Endothelial cell of umbilical vein (primary cell): Measurements from ENCODE around the gene CA5A. TPM values are rescaled to one million over a fixed set of nuclear protein-coding genes. Genes with fewer than 3 reads are reported as not detected.
A peak's percentile ranks its signal among the peaks of the same experiment; 100 is the strongest.

Experiments
- BruUV-seq: library from RNA; stranded (reverse); fragments of 400-500 nt; replicated peaks from 2 replicates; lab custom pipeline; 2021; lab: Mats Ljungman, UMichigan
- CTCF ChIA-PET: fragments of 300-600, 350-600 bp; sonication (Branson Sonifier 250); formaldehyde crosslinking; loops from one replicate; lab custom pipeline; 2021; ENCODE audit warnings: antibody characterized with exemption, inconsistent platforms; lab: Charles Lee
- POLR2A ChIA-PET: fragments of 300-600, 350-600 bp; sonication (Branson Sonifier 250); formaldehyde crosslinking; loops from one replicate; lab custom pipeline; 2021; ENCODE audit warnings: antibody characterized with exemption, inconsistent platforms; lab: Charles Lee
- DNase-seq: peaks from one replicate; pipeline ENCODE4 v3.0.0-alpha.2; 2011; ENCODE audit warnings: low read depth, low spot score
- FAIRE-seq: peaks from 2 replicates; lab custom pipeline; 2011; peaks lifted over from hg19 to GRCh38; lab: Jason Lieb, UNC
- H2AFZ ChIP-seq: 2 replicates; pipeline ENCODE4 v1.6.0; 2012; ENCODE audit warnings: low read depth, low read length, control low read depth, inconsistent platforms
- H3K27ac ChIP-seq: 2 replicates; pipeline ENCODE4 v1.5.1; 2011; ENCODE audit warnings: low read depth, mild to moderate bottlenecking, control low read depth, low read length, moderate library complexity; ENCODE audit not compliant: insufficient read depth
- H3K27me3 ChIP-seq, 2 experiments: 2 replicates each; pipeline versions ENCODE4 v1.6.0 to v1.6.1; 2011; ENCODE audit warnings: low read length in 2 of 2, mixed read lengths in 1 of 2; ENCODE audit not compliant: control insufficient read depth in 2 of 2, insufficient read depth in 2 of 2
- H3K36me3 ChIP-seq, 2 experiments: 2 replicates in 1 of 2; 3 replicates in 1 of 2; pipeline ENCODE4 v1.5.1; 2011; ENCODE audit warnings: low read length in 2 of 2, mild to moderate bottlenecking in 1 of 2, moderate library complexity in 1 of 2; ENCODE audit not compliant: control insufficient read depth in 2 of 2, insufficient read depth in 2 of 2; ENCODE audit errors: extremely low read depth in 1 of 2
- H3K4me1 ChIP-seq: 3 replicates; pipeline ENCODE4 v1.5.1; 2011; ENCODE audit warnings: mild to moderate bottlenecking, low read length; ENCODE audit not compliant: control insufficient read depth, insufficient read depth; ENCODE audit errors: extremely low read depth
- H3K4me2 ChIP-seq: 2 replicates; pipeline ENCODE4 v1.6.1; 2011; ENCODE audit warnings: low read length, control low read depth, mixed read lengths; ENCODE audit not compliant: insufficient read depth
- H3K4me3 ChIP-seq, 3 experiments: fragments of 200-600 bp in 1 of 3; sonication (generic), shearing (Covaris generic) in 1 of 3; replicated peaks in 1 of 3; 2 replicates each; pipeline ENCODE4 v1.5.1; 2011 to 2016; ENCODE audit warnings: control low read depth in 3 of 3, low read length in 3 of 3, mild to moderate bottlenecking in 2 of 3, inconsistent platforms in 1 of 3, low read depth in 1 of 3, moderate library complexity in 1 of 3; ENCODE audit not compliant: insufficient read depth in 1 of 3
- H3K79me2 ChIP-seq: 2 replicates; pipeline ENCODE4 v1.6.0; 2012; ENCODE audit warnings: low read length, inconsistent platforms; ENCODE audit not compliant: control insufficient read depth, insufficient read depth
- H3K9ac ChIP-seq: replicated peaks from 2 replicates; pipeline ENCODE3; 2011; ENCODE audit warnings: low read length, control low read depth; ENCODE audit not compliant: insufficient read depth; ENCODE audit errors: extremely low read depth
- H3K9me1 ChIP-seq: replicated peaks from 3 replicates; pipeline ENCODE4 v1.6.0; 2011; ENCODE audit warnings: mild to moderate bottlenecking, low read length; ENCODE audit not compliant: control insufficient read depth, insufficient read depth; ENCODE audit errors: extremely low read depth
- H3K9me3 ChIP-seq: replicated peaks from 2 replicates; pipeline ENCODE4 v1.5.1; 2012; ENCODE audit warnings: low read length, inconsistent platforms; ENCODE audit not compliant: control insufficient read depth, insufficient read depth
- H4K20me1 ChIP-seq: replicated peaks from 2 replicates; pipeline ENCODE3; 2011; ENCODE audit warnings: mild to moderate bottlenecking, low read length; ENCODE audit not compliant: control insufficient read depth, insufficient read depth; ENCODE audit errors: extremely low read depth
- EZH2 ChIP-seq: IDR thresholded peaks from 2 replicates; pipeline ENCODE4 v1.6.1; 2012; ENCODE audit warnings: borderline replicate concordance, low read depth, mild to moderate bottlenecking, moderate library complexity, low read length, inconsistent platforms; ENCODE audit not compliant: severe bottlenecking
- FOS ChIP-seq: IDR thresholded peaks from 2 replicates; pipeline ENCODE4 v1.6.1; 2011; ENCODE audit warnings: mild to moderate bottlenecking, low read length, moderate library complexity, borderline replicate concordance; ENCODE audit not compliant: insufficient read depth
- GATA2 ChIP-seq: IDR thresholded peaks from 2 replicates; pipeline ENCODE4 v1.7.0; 2011; ENCODE audit warnings: low read depth, mild to moderate bottlenecking, moderate library complexity, mixed read lengths, low read length; ENCODE audit not compliant: insufficient read length, insufficient read depth
- JUN ChIP-seq: IDR thresholded peaks from 2 replicates; pipeline ENCODE4 v1.6.1; 2011; ENCODE audit warnings: borderline replicate concordance, low read depth; ENCODE audit not compliant: insufficient read length, insufficient read depth
- MYC ChIP-seq: IDR thresholded peaks from one replicate; pipeline ENCODE4 v1.6.1; 2011; ENCODE audit warnings: mild to moderate bottlenecking, low read depth, low read length
- POLR2A ChIP-seq: IDR thresholded peaks from 2 replicates; pipeline ENCODE4 v1.6.1; 2012; ENCODE audit warnings: low read depth, mild to moderate bottlenecking, control low read depth, low read length
- POLR2AphosphoS5 ChIP-seq: IDR thresholded peaks from 2 replicates; pipeline ENCODE4 v1.6.1; 2012; ENCODE audit warnings: low read depth, mild to moderate bottlenecking, control low read depth, low read length, moderate library complexity; ENCODE audit not compliant: insufficient read depth
- dilution Hi-C: fragments of 300-500 bp; cut with MboI; formaldehyde crosslinking; loops from one replicate; pipeline ENCODE4 v1.15.0; 2019; ENCODE audit warnings: low sequenced_read_pairs; ENCODE audit not compliant: extremely low pct_ligation_motif_present
- intact Hi-C: fragments of 100-400 bp; cut with micrococcal nuclease; formaldehyde crosslinking; loops from one replicate; pipeline ENCODE4 v1.10.0; 2022
- polyA plus RNA-seq, 4 experiments: library from polyadenylated mRNA; depleted of rRNA in 3 of 4; stranded (reverse) in 3 of 4; unstranded in 1 of 4; fragments of >200 nt; gene quantifications; 2 replicates each; pipeline versions ENCODE4 v1.2.1 to v1.2.3, GENCODE V29; 2011 to 2012; ENCODE audit warnings: missing spikeins in 1 of 4
- total RNA-seq: library from RNA; stranded (reverse); gene quantifications from 2 replicates; pipeline ENCODE4 v1.2.3, GENCODE V29; 2021
- TF ChIP-seq, protein P1 (sequence below): IDR thresholded peaks from 2 replicates; pipeline ENCODE4 v1.6.1; 2011; ENCODE audit not compliant: insufficient read depth, insufficient read length
- TF ChIP-seq, protein P2 (sequence below), 2 donors: IDR thresholded peaks; 1 replicate in 1 of 2; 2 replicates in 1 of 2; pipeline ENCODE4 v1.5.1; 2011; ENCODE audit warnings: low read length in 2 of 2, mild to moderate bottlenecking in 2 of 2, moderate library complexity in 2 of 2, control low read depth in 1 of 2, inconsistent platforms in 1 of 2, low read depth in 1 of 2; ENCODE audit not compliant: insufficient read depth in 1 of 2; ENCODE audit errors: extremely low read depth in 1 of 2

Gene CA5A
- total and polyA plus RNA-seq, 2 donors (not counting 3 experiments of a cell fraction or from before 2014, with no cell fraction given): not detected

DNA sequence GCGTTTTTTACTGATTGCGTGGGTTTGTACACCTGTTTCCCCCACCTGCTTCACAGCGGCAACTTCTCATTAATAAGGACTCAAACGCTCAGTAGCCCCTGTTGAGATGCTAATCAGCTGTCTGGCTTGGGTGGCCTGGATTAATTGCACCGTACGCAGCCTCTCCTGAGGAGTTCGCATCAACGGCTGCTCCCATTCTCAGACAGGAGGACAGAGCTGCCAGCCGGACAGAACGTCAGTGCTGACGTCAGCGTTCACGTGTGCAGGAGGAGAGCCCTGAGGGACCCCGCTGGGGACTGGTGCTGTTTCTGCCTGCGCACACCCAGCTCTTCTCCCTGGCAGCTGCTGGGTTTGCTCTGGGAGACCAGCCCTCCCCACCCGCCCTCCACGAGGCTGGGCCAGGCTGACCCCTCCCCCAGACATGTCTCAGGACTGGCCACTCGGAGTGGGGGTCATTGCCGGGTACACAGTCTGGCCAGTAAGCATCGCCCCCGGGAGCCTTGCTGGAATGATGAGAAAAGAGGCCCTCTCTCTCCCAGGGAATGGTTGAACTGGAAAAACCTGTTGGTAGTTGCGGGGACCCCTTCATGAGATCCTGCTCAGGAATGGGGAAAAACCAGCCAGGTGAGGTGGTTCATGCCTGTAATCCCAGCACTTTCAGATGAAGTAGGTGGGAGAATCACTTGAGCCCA, 9.2 kb upstream of the CA5A start:
- peak overlapping the region; percentile 99 for H2AFZ ChIP-seq
- H3K79me2 ChIP-seq: no peaks in the 10 kb centered on the region
- peak; percentile 69 for FAIRE-seq
- H3K4me1 ChIP-seq: no peaks in the 10 kb centered on the region
- TF ChIP-seq, protein P1, sequence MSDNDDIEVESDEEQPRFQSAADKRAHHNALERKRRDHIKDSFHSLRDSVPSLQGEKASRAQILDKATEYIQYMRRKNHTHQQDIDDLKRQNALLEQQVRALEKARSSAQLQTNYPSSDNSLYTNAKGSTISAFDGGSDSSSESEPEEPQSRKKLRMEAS: no peak
- no peak for TF ChIP-seq GATA2
- TF ChIP-seq POLR2A: no peak
- no peak for TF ChIP-seq JUN
- TF ChIP-seq EZH2: no peak
- no peak for TF ChIP-seq POLR2AphosphoS5
- no peak for TF ChIP-seq FOS
- no peak for TF ChIP-seq MYC
- TF ChIP-seq, protein P2, sequence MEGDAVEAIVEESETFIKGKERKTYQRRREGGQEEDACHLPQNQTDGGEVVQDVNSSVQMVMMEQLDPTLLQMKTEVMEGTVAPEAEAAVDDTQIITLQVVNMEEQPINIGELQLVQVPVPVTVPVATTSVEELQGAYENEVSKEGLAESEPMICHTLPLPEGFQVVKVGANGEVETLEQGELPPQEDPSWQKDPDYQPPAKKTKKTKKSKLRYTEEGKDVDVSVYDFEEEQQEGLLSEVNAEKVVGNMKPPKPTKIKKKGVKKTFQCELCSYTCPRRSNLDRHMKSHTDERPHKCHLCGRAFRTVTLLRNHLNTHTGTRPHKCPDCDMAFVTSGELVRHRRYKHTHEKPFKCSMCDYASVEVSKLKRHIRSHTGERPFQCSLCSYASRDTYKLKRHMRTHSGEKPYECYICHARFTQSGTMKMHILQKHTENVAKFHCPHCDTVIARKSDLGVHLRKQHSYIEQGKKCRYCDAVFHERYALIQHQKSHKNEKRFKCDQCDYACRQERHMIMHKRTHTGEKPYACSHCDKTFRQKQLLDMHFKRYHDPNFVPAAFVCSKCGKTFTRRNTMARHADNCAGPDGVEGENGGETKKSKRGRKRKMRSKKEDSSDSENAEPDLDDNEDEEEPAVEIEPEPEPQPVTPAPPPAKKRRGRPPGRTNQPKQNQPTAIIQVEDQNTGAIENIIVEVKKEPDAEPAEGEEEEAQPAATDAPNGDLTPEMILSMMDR (IDR thresholded peaks at IDR 0.05; ENCODE audit: extremely low read depth in 1 of 2, insufficient read depth in 1 of 2, low read depth in 1 of 2, low read length in 2 of 2): no peak
- dilution Hi-C loops: no loop called here
- H3K9me3 ChIP-seq: no peaks in the 10 kb centered on the region
- ChIA-PET POLR2A (no interaction called here), CTCF (no interaction called here)
- peak overlapping the region; percentile 21 to 58 (median 50) for H3K4me3 ChIP-seq
- intact Hi-C loops: no loop called here
- no peaks in the 10 kb centered on the region for H3K9me1 ChIP-seq
- H3K4me2 ChIP-seq: peak overlapping the region; percentile 94
- peak; percentile 75 for DNase-seq
- no peak overlapping the region for H3K27ac ChIP-seq
- no TSS peak for BruUV-seq
- peak overlapping the region; percentile 61 for H3K9ac ChIP-seq
- no peaks in the 10 kb centered on the region for H3K27me3 ChIP-seq
- no peaks in the 10 kb centered on the region for H3K36me3 ChIP-seq
- no peaks in the 10 kb centered on the region for H4K20me1 ChIP-seq
